OCI-LY1 (cell line): Measurements from ENCODE around the gene GALNT9.

Experiments used
- H2AFZ ChIP-seq: fragments of 200-600 bp; sonication (generic), shearing (Covaris generic); 2 replicates; pipeline ENCODE4 v1.6.0; 2014; ENCODE audit warnings: antibody characterized with exemption, mild to moderate bottlenecking, low read length
- H3F3A ChIP-seq: fragments of 200-600 bp; sonication (generic), shearing (Covaris generic); 2 replicates; pipeline ENCODE4 v1.6.0; 2014; ENCODE audit warnings: mild to moderate bottlenecking, antibody characterized with exemption, low read length, moderate library complexity; ENCODE audit not compliant: insufficient read depth
- H3K27ac ChIP-seq: fragments of 200-600 bp; sonication (generic); 2 replicates; pipeline ENCODE4 v1.5.1; 2014; ENCODE audit warnings: low read length, mixed run types, mild to moderate bottlenecking, low read depth; ENCODE audit not compliant: poor library complexity, severe bottlenecking
- H3K27me3 ChIP-seq: fragments of 200-600 bp; sonication (generic); 2 replicates; pipeline ENCODE4 v1.6.0; 2014; ENCODE audit warnings: antibody characterized with exemption, mild to moderate bottlenecking, low read length, moderate library complexity; ENCODE audit not compliant: insufficient read depth
- H3K36me3 ChIP-seq: fragments of 200-600 bp; sonication (generic); 2 replicates; pipeline ENCODE4 v1.6.1; 2014; ENCODE audit warnings: mild to moderate bottlenecking, antibody characterized with exemption, low read length, moderate library complexity, mixed read lengths; ENCODE audit not compliant: insufficient read depth
- H3K4me1 ChIP-seq: fragments of 200-600 bp; sonication (generic); 2 replicates; pipeline ENCODE4 v1.5.1; 2014; ENCODE audit warnings: mild to moderate bottlenecking, low read length, moderate library complexity; ENCODE audit not compliant: insufficient read depth, severe bottlenecking
- H3K4me2 ChIP-seq: fragments of 200-600 bp; sonication (generic), shearing (Covaris generic); 2 replicates; pipeline ENCODE4 v1.6.1; 2014; ENCODE audit warnings: low read length
- H3K4me3 ChIP-seq: fragments of 200-600 bp; sonication (generic); 2 replicates; pipeline ENCODE4 v1.5.1; 2014; ENCODE audit warnings: low read length, low read depth, mild to moderate bottlenecking, mixed read lengths; ENCODE audit not compliant: poor library complexity, severe bottlenecking
- H3K79me2 ChIP-seq: fragments of 200-600 bp; shearing (Covaris generic); 2 replicates; pipeline ENCODE4 v1.6.1; 2016; ENCODE audit warnings: mixed run types, low read length, mixed read lengths; ENCODE audit not compliant: insufficient read depth
- H3K9ac ChIP-seq: fragments of 200-600 bp; sonication (generic), shearing (Covaris generic); 2 replicates; pipeline ENCODE4 v1.6.1; 2014; ENCODE audit warnings: mild to moderate bottlenecking, low read length, mixed read lengths
- H3K9me2 ChIP-seq: fragments of 200-600 bp; sonication (generic), shearing (Covaris generic); 2 replicates; pipeline ENCODE4 v1.6.1; 2014; ENCODE audit warnings: low read depth, mild to moderate bottlenecking, low read length, mixed read lengths
- H3K9me3 ChIP-seq: fragments of 200-600 bp; shearing (Covaris generic); 2 replicates; pipeline ENCODE4 v1.6.1; 2014; ENCODE audit warnings: low read length, mixed read lengths
- H4K20me1 ChIP-seq: fragments of 200-600 bp; sonication (generic), shearing (Covaris generic); 2 replicates; pipeline ENCODE4 v1.6.0; 2016; ENCODE audit warnings: mild to moderate bottlenecking, low read length; ENCODE audit not compliant: insufficient read depth
- EZH2 ChIP-seq: fragments of 200-600 bp; sonication (generic), shearing (Covaris generic); IDR thresholded peaks from 2 replicates; pipeline ENCODE4 v1.8.0; 2017; ENCODE audit warnings: borderline replicate concordance, mixed run types, mild to moderate bottlenecking, antibody characterized with exemption, low read length, moderate library complexity, mixed read lengths
- TF ChIP-seq, protein P1 (sequence below): fragments of 200-600 bp; sonication (generic), shearing (Covaris generic); IDR thresholded peaks from 2 replicates; pipeline ENCODE4 v1.5.1; 2017; ENCODE audit warnings: mild to moderate bottlenecking, antibody characterized with exemption, low read length, moderate library complexity, mixed read lengths

Gene GALNT9

DNA sequence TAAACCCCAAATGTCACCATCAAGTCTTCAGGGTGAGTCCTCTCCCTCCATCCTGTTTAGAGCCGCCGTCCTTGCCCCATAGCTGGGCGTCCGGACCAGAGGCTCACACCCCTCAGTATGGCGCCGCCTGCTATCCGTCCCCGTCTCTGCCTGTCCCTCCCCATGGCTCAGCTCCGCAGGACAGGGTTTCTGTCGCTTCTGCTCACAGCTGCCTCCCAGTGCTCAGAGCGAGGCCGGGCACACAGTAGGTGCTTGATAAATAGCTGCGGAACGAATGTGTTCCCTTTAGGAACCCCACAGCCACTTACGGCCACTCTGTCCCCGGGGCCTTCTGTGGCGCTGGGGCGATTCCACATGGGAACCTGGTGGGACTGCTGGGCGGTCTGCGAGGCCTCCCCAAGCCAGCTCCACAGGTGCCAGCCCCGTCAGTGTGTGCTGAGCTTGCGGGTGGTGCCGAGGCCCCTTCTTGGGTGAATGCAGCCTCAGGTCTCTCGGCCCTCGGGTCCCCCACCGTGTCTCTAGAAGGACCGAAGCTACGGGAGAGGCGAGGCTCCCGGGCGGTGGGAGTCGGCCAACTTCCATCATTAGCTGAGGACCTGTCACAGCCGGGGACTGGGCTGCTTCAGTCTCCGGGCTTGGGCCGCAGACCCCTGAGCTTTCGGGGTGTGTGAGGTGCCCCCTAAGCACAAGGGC is 122.2 kb downstream of the GALNT9 start:
- H3K27me3 ChIP-seq, result 0 out of 2 replicates have a peak, but pooled peaks cover 3% of the 10 kb centered on the region
- H3K36me3 ChIP-seq, result no peaks in the 10 kb centered on the region
- H3K27ac ChIP-seq, result no peak overlapping the region
- H2AFZ ChIP-seq, result no peak overlapping the region
- H3K4me3 ChIP-seq, result no peak overlapping the region
- H3K9me3 ChIP-seq, result no peaks in the 10 kb centered on the region
- no peaks in the 10 kb centered on the region for H3K79me2 ChIP-seq
- H3K9me2 ChIP-seq, result no peaks in the 10 kb centered on the region
- H3K4me2 ChIP-seq, result no peak overlapping the region
- no peaks in the 10 kb centered on the region for H4K20me1 ChIP-seq
- no peaks in the 10 kb centered on the region for H3F3A ChIP-seq
- H3K4me1 ChIP-seq, result no peaks in the 10 kb centered on the region
- H3K9ac ChIP-seq, result no peak overlapping the region
- TF ChIP-seq EZH2, result no peak
- TF ChIP-seq, protein P1, sequence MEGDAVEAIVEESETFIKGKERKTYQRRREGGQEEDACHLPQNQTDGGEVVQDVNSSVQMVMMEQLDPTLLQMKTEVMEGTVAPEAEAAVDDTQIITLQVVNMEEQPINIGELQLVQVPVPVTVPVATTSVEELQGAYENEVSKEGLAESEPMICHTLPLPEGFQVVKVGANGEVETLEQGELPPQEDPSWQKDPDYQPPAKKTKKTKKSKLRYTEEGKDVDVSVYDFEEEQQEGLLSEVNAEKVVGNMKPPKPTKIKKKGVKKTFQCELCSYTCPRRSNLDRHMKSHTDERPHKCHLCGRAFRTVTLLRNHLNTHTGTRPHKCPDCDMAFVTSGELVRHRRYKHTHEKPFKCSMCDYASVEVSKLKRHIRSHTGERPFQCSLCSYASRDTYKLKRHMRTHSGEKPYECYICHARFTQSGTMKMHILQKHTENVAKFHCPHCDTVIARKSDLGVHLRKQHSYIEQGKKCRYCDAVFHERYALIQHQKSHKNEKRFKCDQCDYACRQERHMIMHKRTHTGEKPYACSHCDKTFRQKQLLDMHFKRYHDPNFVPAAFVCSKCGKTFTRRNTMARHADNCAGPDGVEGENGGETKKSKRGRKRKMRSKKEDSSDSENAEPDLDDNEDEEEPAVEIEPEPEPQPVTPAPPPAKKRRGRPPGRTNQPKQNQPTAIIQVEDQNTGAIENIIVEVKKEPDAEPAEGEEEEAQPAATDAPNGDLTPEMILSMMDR, result no peak

DNA sequence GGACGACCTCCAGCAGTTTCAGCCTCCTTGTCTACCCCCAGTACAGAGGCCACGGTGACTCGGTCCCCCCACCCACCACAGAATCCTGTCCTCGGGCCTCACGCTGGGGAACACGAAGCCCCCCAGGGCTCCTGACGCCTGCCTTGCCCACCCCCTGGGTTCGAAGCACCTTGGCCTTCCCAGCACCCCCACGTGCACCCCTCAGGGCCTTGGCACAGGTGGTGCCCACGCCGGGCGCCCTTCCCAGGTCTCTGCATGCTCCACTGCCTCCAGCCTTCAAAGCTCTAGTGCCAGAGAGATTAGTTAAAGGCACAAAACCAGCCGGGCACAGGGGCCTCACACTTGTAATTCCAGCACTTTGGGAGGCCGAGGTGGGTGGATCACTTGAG is 123.3 kb downstream of the GALNT9 start:
- no peak overlapping the region for H3K4me2 ChIP-seq
- no peaks in the 10 kb centered on the region for H3K9me3 ChIP-seq

DNA sequence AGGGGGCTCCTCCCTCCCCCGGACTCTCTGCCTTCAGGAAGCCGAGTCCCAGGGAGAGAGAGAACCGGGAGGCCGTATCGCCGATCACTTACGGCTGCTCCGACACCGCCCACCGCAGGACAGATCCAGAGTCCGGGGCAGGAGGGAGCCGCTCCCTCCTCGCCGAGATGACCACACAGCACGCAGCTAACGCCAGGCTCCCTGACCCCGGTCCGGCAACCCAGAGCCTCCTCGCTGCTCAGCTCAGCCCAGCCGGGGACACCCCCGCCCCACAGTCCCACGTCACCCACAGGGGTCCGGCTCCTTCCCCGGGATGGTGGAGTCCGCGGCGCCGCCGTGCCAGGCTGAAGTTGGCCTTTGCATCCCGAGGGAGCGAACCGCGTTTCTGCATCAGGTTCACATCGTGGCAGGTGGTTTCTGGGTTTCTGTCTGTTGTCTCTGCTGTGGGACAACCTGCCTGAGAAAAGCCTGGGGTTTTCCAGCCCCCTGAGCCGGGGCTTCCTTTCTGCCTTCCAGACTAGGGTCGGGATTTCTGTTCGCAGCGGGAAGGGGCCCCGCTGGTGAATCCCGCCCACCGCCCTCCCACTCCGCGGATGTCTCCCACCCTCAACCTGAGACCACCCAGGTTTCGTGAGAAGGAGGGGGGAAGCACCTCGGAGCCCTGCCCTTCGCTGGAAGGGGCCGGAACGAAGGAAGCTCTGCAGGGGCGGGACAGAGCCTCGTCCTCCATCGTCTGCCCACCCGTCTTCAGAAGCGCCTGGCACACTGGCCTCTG is 123.9 kb downstream of the GALNT9 start:
- Histone ChIP-seq H2AFZ (no peak overlapping the region), H3K9me2 (no peaks in the 10 kb centered on the region), H3K9me3 (no peaks in the 10 kb centered on the region), H3K27ac (no peak overlapping the region), H3K36me3 (no peaks in the 10 kb centered on the region), H4K20me1 (no peaks in the 10 kb centered on the region), H3K4me3 (no peak overlapping the region), H3K4me2 (no peak overlapping the region), H3K79me2 (no peaks in the 10 kb centered on the region), H3F3A (no peaks in the 10 kb centered on the region), H3K4me1 (no peaks in the 10 kb centered on the region), H3K27me3 (0 out of 2 replicates have a peak, but pooled peaks cover 3% of the 10 kb centered on the region), H3K9ac (no peak overlapping the region)
- no peak for TF ChIP-seq EZH2
- TF ChIP-seq, protein P1, result no peak

More for the DNA sequence above, 123.3 kb downstream of the GALNT9 start:
- H3K79me2 ChIP-seq, result no peaks in the 10 kb centered on the region
- H3F3A ChIP-seq, result no peaks in the 10 kb centered on the region
- no peaks in the 10 kb centered on the region for H3K4me1 ChIP-seq
- H3K9me2 ChIP-seq, result no peaks in the 10 kb centered on the region
- H2AFZ ChIP-seq, result no peak overlapping the region
- H4K20me1 ChIP-seq, result no peaks in the 10 kb centered on the region
- no peak overlapping the region for H3K9ac ChIP-seq
- no peak for TF ChIP-seq EZH2
- TF ChIP-seq, protein P1, result no peak
- no peaks in the 10 kb centered on the region for H3K36me3 ChIP-seq
- no peak overlapping the region for H3K27ac ChIP-seq
- H3K27me3 ChIP-seq, result 0 out of 2 replicates have a peak, but pooled peaks cover 3% of the 10 kb centered on the region
- H3K4me3 ChIP-seq, result no peak overlapping the region
